ENCODE results near the gene GPS1.

GPS1 gene

GRCh38 chr17:82051776-82052637 is at the start of gene GPS1, which contains the start of gene RFNG:
GPS1 (plus strand) TSS chr17:82051898; CDS start chr17:82051932, 34 bp downstream.
RFNG (minus strand) TSS chr17:82051811; CDS start chr17:82051766, 45 bp downstream.
- peak; percentile 71 for DNase-seq (ENCODE audit: low read depth)

- no peak for DNase-seq (ENCODE audit: low read depth)
Observed at GRCh38 chr17:82003411-82004381, 48.0 kb upstream of the GPS1 start.

GRCh38 chr17:82004517-82005455 is 46.9 kb upstream of the GPS1 start:
- no peak for DNase-seq (ENCODE audit: low read depth)

- no peak for DNase-seq (ENCODE audit: low read depth)
Observed at GRCh38 chr17:82005701-82006348, 45.9 kb upstream of the GPS1 start.

- DNase-seq (ENCODE audit: low read depth), result no peak
Observed at GRCh38 chr17:82006468-82007227, 45.0 kb upstream of the GPS1 start.

GRCh38 chr17:82007228-82007494 is 44.5 kb upstream of the GPS1 start:
- DNase-seq (ENCODE audit: low read depth), result no peak

- no peak for DNase-seq (ENCODE audit: low read depth)
Observed at GRCh38 chr17:82007495-82008257, 44.0 kb upstream of the GPS1 start.

- DNase-seq (ENCODE audit: low read depth), result no peak
Observed at GRCh38 chr17:82008258-82008940, 43.3 kb upstream of the GPS1 start.

- DNase-seq (ENCODE audit: low read depth), result no peak
Observed at GRCh38 chr17:82008941-82009405, 42.7 kb upstream of the GPS1 start.

GRCh38 chr17:82009413-82009812 is 42.3 kb upstream of the GPS1 start:
- DNase-seq (ENCODE audit: low read depth), result no peak

GRCh38 chr17:82010575-82011525 is 40.8 kb upstream of the GPS1 start:
- no peak for DNase-seq (ENCODE audit: low read depth)

GRCh38 chr17:82011617-82012187 is 40.0 kb upstream of the GPS1 start:
- no peak for DNase-seq (ENCODE audit: low read depth)

GRCh38 chr17:82012261-82012639 is 39.4 kb upstream of the GPS1 start:
- DNase-seq (ENCODE audit: low read depth), result no peak

GRCh38 chr17:82012640-82013295 is 38.9 kb upstream of the GPS1 start:
- no peak for DNase-seq (ENCODE audit: low read depth)

- DNase-seq (ENCODE audit: low read depth), result no peak
Observed at GRCh38 chr17:82013341-82013740, 38.4 kb upstream of the GPS1 start.

- no peak for DNase-seq (ENCODE audit: low read depth)
Observed at GRCh38 chr17:82013772-82014321, 37.9 kb upstream of the GPS1 start.

GRCh38 chr17:82014432-82014831 is 37.3 kb upstream of the GPS1 start:
- DNase-seq (ENCODE audit: low read depth), result no peak

All from T-helper 22 cell (primary cell).